ENCODE data around the gene SPDEF.

SPDEF gene

GRCh38 chr6:34510299-34510698 is 45.8 kb downstream of the SPDEF start:
- TF ChIP-seq CTCF (IDR thresholded peaks at IDR 0.05; ENCODE audit: borderline replicate concordance, control extremely low read depth, extremely low read depth, insufficient read depth, missing control alignments), result no peak
- DNase-seq (ENCODE audit: low spot score), result no peak
- in situ Hi-C loops (cut with MboI; ENCODE audit: low sequenced_read_pairs, unreplicated experiment), result no loop called here

DNA sequence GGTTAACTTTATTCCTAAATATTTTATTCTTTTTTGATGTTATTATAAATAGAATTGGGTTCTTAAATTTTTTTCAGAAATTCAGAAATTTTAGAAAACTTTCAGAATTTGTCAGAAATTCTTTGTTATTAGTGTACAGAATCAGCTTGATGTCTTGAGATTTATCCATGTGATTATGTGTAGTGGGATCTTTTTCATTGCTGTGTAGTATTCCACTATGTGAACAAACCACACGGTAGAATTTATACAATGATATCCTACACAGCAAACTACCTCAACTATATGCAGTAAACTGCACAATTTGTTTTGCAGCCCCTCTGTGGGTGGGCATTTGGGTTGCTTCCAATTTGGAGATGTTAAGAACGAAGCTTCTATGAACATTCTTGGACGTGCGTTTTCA is 46.3 kb downstream of the SPDEF start:
- TF ChIP-seq CTCF (IDR thresholded peaks at IDR 0.05; ENCODE audit: borderline replicate concordance, control extremely low read depth, extremely low read depth, insufficient read depth, missing control alignments), result no peak
- in situ Hi-C loops (cut with MboI; ENCODE audit: low sequenced_read_pairs, unreplicated experiment), result no loop called here
- DNase-seq (ENCODE audit: low spot score), result no peak

GRCh38 chr6:34508425-34508824 is 47.7 kb downstream of the SPDEF start:
- no peak for DNase-seq (ENCODE audit: low spot score)
- TF ChIP-seq CTCF (IDR thresholded peaks at IDR 0.05; ENCODE audit: borderline replicate concordance, control extremely low read depth, extremely low read depth, insufficient read depth, missing control alignments), result no peak
- in situ Hi-C loops (cut with MboI; ENCODE audit: low sequenced_read_pairs, unreplicated experiment), result no loop called here

GRCh38 chr6:34506718-34507117 is 49.4 kb downstream of the SPDEF start:
- in situ Hi-C loops (cut with MboI; ENCODE audit: low sequenced_read_pairs, unreplicated experiment), result no loop called here
- no peak for TF ChIP-seq CTCF (IDR thresholded peaks at IDR 0.05; ENCODE audit: borderline replicate concordance, control extremely low read depth, extremely low read depth, insufficient read depth, missing control alignments)
- no peak for DNase-seq (ENCODE audit: low spot score)

DNA sequence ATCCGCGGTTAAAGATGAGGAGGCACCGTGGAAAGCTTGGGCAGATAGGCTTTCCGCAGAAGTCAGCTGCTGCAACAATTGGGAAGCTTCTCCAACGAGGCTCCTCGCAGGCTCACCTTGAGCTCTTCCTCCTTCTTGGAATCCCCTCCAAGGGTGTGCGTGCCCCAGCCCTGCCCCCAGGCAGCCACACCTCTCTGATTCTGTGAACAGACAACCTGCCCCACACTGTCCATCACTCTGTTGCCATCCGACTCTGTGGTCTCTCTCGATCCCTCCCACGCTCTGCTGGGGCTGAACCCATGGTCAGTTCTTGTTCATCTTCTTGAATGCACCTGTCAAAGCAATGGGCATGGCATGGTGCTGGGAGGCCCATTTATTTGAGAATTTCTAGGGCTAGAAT is 58.7 kb downstream of the SPDEF start:
- in situ Hi-C loops (cut with MboI; ENCODE audit: low sequenced_read_pairs, unreplicated experiment), result no loop called here
- no peak for DNase-seq (ENCODE audit: low spot score)
- TF ChIP-seq CTCF (IDR thresholded peaks at IDR 0.05; ENCODE audit: borderline replicate concordance, control extremely low read depth, extremely low read depth, insufficient read depth, missing control alignments), result no peak

- in situ Hi-C loops (cut with MboI; ENCODE audit: low sequenced_read_pairs, unreplicated experiment), result no loop called here
Measured at GRCh38 chr6:34496103-34496685, 59.9 kb downstream of the SPDEF start.

More at GRCh38 chr6:34496103-34496685, 59.9 kb downstream of the SPDEF start:
- TF ChIP-seq CTCF (IDR thresholded peaks at IDR 0.05; ENCODE audit: borderline replicate concordance, control extremely low read depth, extremely low read depth, insufficient read depth, missing control alignments), result no peak
- no peak for DNase-seq (ENCODE audit: low spot score)
